Subcutaneous adipose tissue (tissue), 4 donors: ENCODE measurements around the gene ZC3H8. TPM values are rescaled to one million over a fixed set of nuclear protein-coding genes. Genes with fewer than 3 reads are reported as not detected.

ENCODE experiments used
- total RNA-seq, 4 donors: library from RNA; depleted of rRNA; stranded (reverse); fragments of >200 nt; gene quantifications; one replicate each; pipeline ENCODE4 v1.1.0, GENCODE V29; 2016
- TF ChIP-seq, protein P1 (sequence below): fragments of 450-650 bp; IDR thresholded peaks from one replicate; pipeline ENCODE4 v1.5.1; 2016; ENCODE audit warnings: low read depth, mild to moderate bottlenecking, control low read depth, antibody characterized with exemption, moderate library complexity

Gene ZC3H8
- total RNA-seq, 4 donors from 2014 or later, result 4.7 to 24.0 (median 21.5) TPM

DNA sequence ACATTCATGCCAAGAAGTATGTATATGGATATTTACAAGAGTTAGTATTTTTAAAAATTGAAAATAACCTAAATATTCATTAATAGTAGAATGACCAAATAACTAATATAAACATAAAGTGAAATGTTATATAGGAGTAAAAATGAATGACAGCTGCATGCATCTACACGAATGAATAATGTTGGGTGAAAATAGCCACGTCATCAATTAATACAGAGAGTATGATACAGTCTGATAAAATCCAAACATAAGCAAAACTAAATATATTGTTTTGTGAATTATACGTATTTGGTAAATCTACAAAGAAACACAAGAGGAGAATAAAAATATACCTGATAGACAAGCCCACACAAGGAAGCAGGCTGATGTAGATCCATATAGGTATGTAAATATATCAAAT, 24.5 kb downstream of the ZC3H8 start:
- TF ChIP-seq, protein P1, sequence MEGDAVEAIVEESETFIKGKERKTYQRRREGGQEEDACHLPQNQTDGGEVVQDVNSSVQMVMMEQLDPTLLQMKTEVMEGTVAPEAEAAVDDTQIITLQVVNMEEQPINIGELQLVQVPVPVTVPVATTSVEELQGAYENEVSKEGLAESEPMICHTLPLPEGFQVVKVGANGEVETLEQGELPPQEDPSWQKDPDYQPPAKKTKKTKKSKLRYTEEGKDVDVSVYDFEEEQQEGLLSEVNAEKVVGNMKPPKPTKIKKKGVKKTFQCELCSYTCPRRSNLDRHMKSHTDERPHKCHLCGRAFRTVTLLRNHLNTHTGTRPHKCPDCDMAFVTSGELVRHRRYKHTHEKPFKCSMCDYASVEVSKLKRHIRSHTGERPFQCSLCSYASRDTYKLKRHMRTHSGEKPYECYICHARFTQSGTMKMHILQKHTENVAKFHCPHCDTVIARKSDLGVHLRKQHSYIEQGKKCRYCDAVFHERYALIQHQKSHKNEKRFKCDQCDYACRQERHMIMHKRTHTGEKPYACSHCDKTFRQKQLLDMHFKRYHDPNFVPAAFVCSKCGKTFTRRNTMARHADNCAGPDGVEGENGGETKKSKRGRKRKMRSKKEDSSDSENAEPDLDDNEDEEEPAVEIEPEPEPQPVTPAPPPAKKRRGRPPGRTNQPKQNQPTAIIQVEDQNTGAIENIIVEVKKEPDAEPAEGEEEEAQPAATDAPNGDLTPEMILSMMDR, result no peak

DNA sequence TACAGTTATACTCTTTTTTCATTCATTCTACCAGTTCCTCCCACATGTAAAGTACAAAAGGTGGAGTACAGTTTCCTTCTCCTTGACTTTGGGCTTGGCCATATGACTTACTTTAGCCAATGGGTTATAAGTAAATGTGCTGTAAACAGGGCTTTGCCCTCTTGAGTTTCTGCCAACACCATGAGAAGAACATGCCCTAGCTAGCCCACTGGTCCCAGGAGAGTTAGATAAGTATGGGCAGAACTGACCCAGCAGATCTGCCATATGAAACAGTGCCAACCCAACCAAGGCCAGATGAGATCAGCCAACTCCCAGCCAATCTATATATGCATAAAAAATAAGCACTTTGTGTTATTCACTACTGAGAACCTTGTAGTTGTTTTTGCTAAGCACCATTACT, 25.5 kb downstream of the ZC3H8 start:
- TF ChIP-seq, protein P1, result no peak

DNA sequence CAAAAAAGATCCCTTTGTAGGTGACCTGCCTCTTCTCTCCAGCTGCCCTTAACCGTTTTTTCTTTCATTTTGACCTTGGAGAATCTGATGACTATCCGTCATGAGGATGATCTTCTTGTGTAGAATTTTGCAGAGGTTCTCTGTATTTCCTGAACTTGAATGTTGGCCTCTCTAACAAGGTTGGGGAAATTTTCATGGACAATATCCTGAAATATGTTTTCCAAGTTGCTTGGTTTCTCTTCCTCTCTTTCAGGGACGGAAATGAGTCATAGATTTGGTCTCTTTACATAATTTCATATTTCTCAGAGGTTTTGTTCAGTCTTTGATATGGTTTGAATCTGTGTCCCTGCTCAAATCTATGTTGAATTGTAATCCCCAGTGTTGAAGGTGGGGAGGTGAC, 34.0 kb downstream of the ZC3H8 start:
- TF ChIP-seq, protein P1, result no peak

GRCh38 chr2:112220186-112220585, 34.7 kb downstream of the ZC3H8 start:
- TF ChIP-seq, protein P1, result no peak

GRCh38 chr2:112217854-112218253, 37.0 kb downstream of the ZC3H8 start:
- TF ChIP-seq, protein P1, result no peak

DNA sequence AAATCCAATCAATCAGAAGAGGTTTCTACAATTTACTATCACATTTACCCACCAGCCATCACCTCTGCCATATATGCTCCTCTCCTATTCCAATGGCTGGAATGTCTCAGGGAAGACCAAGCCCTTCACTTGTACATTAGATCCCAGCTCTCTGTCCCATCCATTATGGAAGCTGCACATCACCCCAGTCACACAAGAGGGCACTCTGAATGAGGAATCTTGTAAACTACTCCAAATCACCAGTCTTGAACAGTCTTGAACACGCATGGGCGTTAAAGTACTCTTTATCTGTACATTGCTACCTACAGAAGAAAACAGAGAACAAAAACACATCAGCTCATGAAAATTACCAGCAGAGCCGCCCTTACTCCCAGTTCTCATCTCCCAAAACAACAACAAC, 38.7 kb downstream of the ZC3H8 start:
- TF ChIP-seq, protein P1, result no peak

GRCh38 chr2:112204411-112204810, 50.4 kb downstream of the ZC3H8 start:
- TF ChIP-seq, protein P1, result no peak
